NT2/D1 (cell line): ENCODE data around the gene CCDC57.
"Not testable (repeated sequence)": the region's sequence is repeated elsewhere in the genome, so short reads cannot be mapped to it uniquely, and the experiment has no call there.

Experiments used
- SUZ12 ChIP-seq: IDR thresholded peaks from 2 replicates; pipeline ENCODE4 v1.6.1; 2011; ENCODE audit not compliant: insufficient read length, insufficient read depth; ENCODE audit errors: extremely low read depth
- ZNF274 ChIP-seq: IDR thresholded peaks from 2 replicates; pipeline ENCODE4 v1.6.1; 2011; ENCODE audit warnings: mild to moderate bottlenecking, low read depth, low read length

DNA sequence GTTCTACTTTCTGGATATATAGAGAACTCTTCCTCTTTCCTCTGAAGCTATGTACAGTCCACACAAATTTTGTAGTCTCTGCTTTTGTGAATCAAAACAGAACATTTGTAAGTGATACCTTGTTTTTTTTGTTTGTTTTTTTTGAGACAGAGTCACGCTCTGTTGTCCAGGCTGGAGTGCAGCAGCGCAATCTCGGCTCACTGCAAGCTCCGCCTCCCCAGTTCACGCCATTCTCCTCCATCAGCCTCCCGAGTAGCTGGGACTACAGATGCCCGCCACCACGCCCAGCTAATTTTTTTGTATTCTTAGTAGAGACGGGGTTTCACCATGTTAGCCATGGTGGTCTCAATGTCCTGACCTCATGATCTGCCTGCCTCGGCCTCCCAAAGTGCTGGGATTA lies 72.7 kb downstream of the CCDC57 start:
- TF ChIP-seq ZNF274, SUZ12: not testable (repeated sequence)
